KMS-11 (cell line): ENCODE measurements around the gene RASGRF2.

Source experiments
- H2AFZ ChIP-seq: fragments of 200-600 bp; sonication (generic); 2 replicates; pipeline ENCODE4 v1.6.1; 2016; ENCODE audit warnings: antibody characterized with exemption, mixed run types, low read depth
- H3K27ac ChIP-seq: fragments of 200-600 bp; sonication (generic); 2 replicates; pipeline ENCODE4 v1.6.1; 2016; ENCODE audit warnings: mild to moderate bottlenecking, mixed run types
- H3K27me3 ChIP-seq: fragments of 200-600 bp; sonication (generic); 2 replicates; pipeline ENCODE4 v1.6.1; 2017; ENCODE audit warnings: mild to moderate bottlenecking, low read depth, mixed run types, moderate library complexity; ENCODE audit not compliant: insufficient read depth
- H3K36me3 ChIP-seq: fragments of 200-600 bp; sonication (generic); 2 replicates; pipeline ENCODE4 v1.6.1; 2017; ENCODE audit warnings: mild to moderate bottlenecking, mixed run types; ENCODE audit not compliant: insufficient read depth
- H3K4me1 ChIP-seq: fragments of 200-600 bp; sonication (generic); 2 replicates; pipeline ENCODE4 v1.6.1; 2016; ENCODE audit warnings: mild to moderate bottlenecking, low read depth, mixed run types; ENCODE audit not compliant: poor library complexity, severe bottlenecking
- H3K4me2 ChIP-seq: fragments of 200-600 bp; sonication (generic); 2 replicates; pipeline ENCODE4 v1.7.0; 2016; ENCODE audit warnings: mild to moderate bottlenecking, mixed run types
- H3K4me3 ChIP-seq: fragments of 200-600 bp; sonication (generic); IDR thresholded peaks from 2 replicates; pipeline ENCODE4 v1.6.1; 2017; ENCODE audit warnings: low read depth, low read length, mixed read lengths; ENCODE audit not compliant: insufficient read depth
- H3K79me2 ChIP-seq: fragments of 200-600 bp; sonication (generic); 2 replicates; pipeline ENCODE4 v1.6.1; 2016; ENCODE audit warnings: low read depth, mixed run types; ENCODE audit not compliant: insufficient read depth
- H3K9ac ChIP-seq: fragments of 200-600 bp; sonication (generic); 2 replicates; pipeline ENCODE4 v1.6.1; 2016; ENCODE audit warnings: mild to moderate bottlenecking, mixed run types
- H4K20me1 ChIP-seq: fragments of 200-600 bp; sonication (generic); 2 replicates; pipeline ENCODE4 v1.6.1; 2016; ENCODE audit warnings: mild to moderate bottlenecking, mixed run types; ENCODE audit not compliant: insufficient read depth
- CTCF ChIP-seq: fragments of 200-600 bp; sonication (generic); conservative IDR thresholded peaks from 2 replicates; pipeline ENCODE4 v1.6.1; 2017; ENCODE audit warnings: low read depth, mild to moderate bottlenecking, antibody characterized with exemption, low read length, moderate library complexity, mixed read lengths

The RASGRF2 gene

GRCh38 chr5:80930940-80931339, 29.2 kb upstream of the RASGRF2 start:
- H3K27ac ChIP-seq: no peak overlapping the region
- no peak overlapping the region for H3K4me2 ChIP-seq
- TF ChIP-seq CTCF: no peak
- H3K4me3 ChIP-seq: no peak overlapping the region
- H3K79me2 ChIP-seq: no peaks in the 10 kb centered on the region
- H3K36me3 ChIP-seq: no peaks in the 10 kb centered on the region
- no peaks in the 10 kb centered on the region for H3K4me1 ChIP-seq
- H4K20me1 ChIP-seq: no peaks in the 10 kb centered on the region
- H3K9ac ChIP-seq: no peak overlapping the region
- no peak overlapping the region for H2AFZ ChIP-seq
- no peaks in the 10 kb centered on the region for H3K27me3 ChIP-seq

- Histone ChIP-seq H3K4me2 (no peak overlapping the region), H3K36me3 (no peaks in the 10 kb centered on the region), H3K27ac (no peak overlapping the region), H3K4me3 (no peak overlapping the region), H2AFZ (no peak overlapping the region), H3K9ac (no peak overlapping the region), H3K4me1 (no peaks in the 10 kb centered on the region), H3K27me3 (no peaks in the 10 kb centered on the region), H3K79me2 (no peaks in the 10 kb centered on the region), H4K20me1 (no peaks in the 10 kb centered on the region)
- no peak for TF ChIP-seq CTCF
Measured at GRCh38 chr5:80931411-80931810, 28.8 kb upstream of the RASGRF2 start.

GRCh38 chr5:80933036-80933435, 27.1 kb upstream of the RASGRF2 start:
- no peaks in the 10 kb centered on the region for H3K4me1 ChIP-seq
- no peaks in the 10 kb centered on the region for H3K79me2 ChIP-seq
- no peak overlapping the region for H2AFZ ChIP-seq
- H3K27me3 ChIP-seq: no peaks in the 10 kb centered on the region
- TF ChIP-seq CTCF: no peak
- no peak overlapping the region for H3K4me3 ChIP-seq
- H3K4me2 ChIP-seq: no peak overlapping the region
- no peaks in the 10 kb centered on the region for H4K20me1 ChIP-seq
- H3K27ac ChIP-seq: no peak overlapping the region
- H3K9ac ChIP-seq: no peak overlapping the region
- H3K36me3 ChIP-seq: no peaks in the 10 kb centered on the region

GRCh38 chr5:80934751-80935150, 25.4 kb upstream of the RASGRF2 start:
- no peaks in the 10 kb centered on the region for H3K79me2 ChIP-seq

More at GRCh38 chr5:80934751-80935150, 25.4 kb upstream of the RASGRF2 start:
- H3K4me1 ChIP-seq: no peaks in the 10 kb centered on the region
- no peak overlapping the region for H3K4me2 ChIP-seq
- H4K20me1 ChIP-seq: no peaks in the 10 kb centered on the region
- H3K27me3 ChIP-seq: no peaks in the 10 kb centered on the region
- H3K9ac ChIP-seq: no peak overlapping the region
- H3K4me3 ChIP-seq: no peak overlapping the region
- H3K36me3 ChIP-seq: no peaks in the 10 kb centered on the region
- no peak for TF ChIP-seq CTCF
- no peak overlapping the region for H2AFZ ChIP-seq
- H3K27ac ChIP-seq: no peak overlapping the region
